Naive thymus-derived CD4-positive, alpha-beta T cell (primary cell): ENCODE measurements around the gene MLLT6. TPM values are rescaled to one million over a fixed set of nuclear protein-coding genes. Genes with fewer than 3 reads are reported as not detected.

ENCODE experiments used
- ATAC-seq: fragments of 150-1000 bp; cut with Tn5 transposase; 2 replicates; pipeline ENCODE4 v1.10.0; 2021; ENCODE audit warnings: mild to moderate bottlenecking, moderate library complexity
- CTCF ChIA-PET: fragments of 350-600 bp; sonication (Branson Sonifier 250); formaldehyde crosslinking; loops from one replicate; lab custom pipeline; 2021; ENCODE audit warnings: antibody characterized with exemption; lab: Charles Lee
- POLR2A ChIA-PET: fragments of 350-600 bp; sonication (Branson Sonifier 250); formaldehyde crosslinking; loops from one replicate; lab custom pipeline; 2021; ENCODE audit warnings: antibody characterized with exemption, inconsistent platforms; lab: Charles Lee
- DNase-seq, 9 donors: peaks; one replicate each; pipeline versions ENCODE4 v3.0.0 to v3.0.0-alpha.2; 2020 to 2022; ENCODE audit warnings: mixed read lengths in 1 of 9
- H3K27ac ChIP-seq: one replicate; pipeline ENCODE4 v1.7.0; 2013; ENCODE audit warnings: mild to moderate bottlenecking, low read depth, low read length, moderate library complexity
- H3K27me3 ChIP-seq, 2 donors: one replicate each; pipeline ENCODE4 v1.7.0; 2013; ENCODE audit warnings: low read length in 2 of 2, mild to moderate bottlenecking in 2 of 2, moderate library complexity in 2 of 2; ENCODE audit not compliant: control insufficient read depth in 2 of 2, insufficient read depth in 2 of 2
- H3K36me3 ChIP-seq, 3 experiments: 1 replicate in 2 of 3; 2 replicates in 1 of 3; pipeline ENCODE4 v1.7.0; 2013; ENCODE audit warnings: low read length in 3 of 3, mild to moderate bottlenecking in 3 of 3, moderate library complexity in 1 of 3; ENCODE audit not compliant: insufficient read depth in 3 of 3, control insufficient read depth in 2 of 3
- H3K4me1 ChIP-seq, 2 donors: one replicate each; pipeline ENCODE4 v1.7.0; 2013; ENCODE audit warnings: low read length in 2 of 2, mild to moderate bottlenecking in 2 of 2, moderate library complexity in 1 of 2; ENCODE audit not compliant: control insufficient read depth in 2 of 2, insufficient read depth in 2 of 2
- H3K4me3 ChIP-seq: 2 replicates; pipeline ENCODE4 v1.7.0; 2013; ENCODE audit warnings: mild to moderate bottlenecking, low read length
- H3K9me3 ChIP-seq, 3 experiments: 1 replicate in 2 of 3; 2 replicates in 1 of 3; pipeline ENCODE4 v1.7.0; 2013; ENCODE audit warnings: low read length in 3 of 3; ENCODE audit not compliant: control insufficient read depth in 2 of 3
- H3K27ac Mint-ChIP-seq, 9 donors: one replicate each; pipeline ENCODE4 v1.8.0; 2020 to 2022; ENCODE audit warnings: mixed read lengths in 9 of 9, mild to moderate bottlenecking in 8 of 9, moderate library complexity in 5 of 9, inconsistent platforms in 2 of 9
- H3K27me3 Mint-ChIP-seq, 5 donors: one replicate each; pipeline ENCODE4 v1.8.0; 2021 to 2022; ENCODE audit warnings: mixed read lengths in 5 of 5, mild to moderate bottlenecking in 1 of 5
- H3K36me3 Mint-ChIP-seq, 5 donors: one replicate each; pipeline ENCODE4 v1.8.0; 2020 to 2022; ENCODE audit warnings: mixed read lengths in 5 of 5, mild to moderate bottlenecking in 3 of 5, inconsistent platforms in 1 of 5
- H3K4me1 Mint-ChIP-seq, 7 donors: one replicate each; pipeline ENCODE4 v1.8.0; 2020 to 2022; ENCODE audit warnings: mixed read lengths in 7 of 7, mild to moderate bottlenecking in 3 of 7, inconsistent platforms in 1 of 7
- H3K4me3 Mint-ChIP-seq, 10 donors: one replicate each; pipeline ENCODE4 v1.8.0; 2020 to 2022; ENCODE audit warnings: mild to moderate bottlenecking in 10 of 10, mixed read lengths in 10 of 10, moderate library complexity in 6 of 10, inconsistent platforms in 2 of 10
- H3K9me3 Mint-ChIP-seq, 11 donors: one replicate each; pipeline ENCODE4 v1.8.0; 2020 to 2022; ENCODE audit warnings: mixed read lengths in 11 of 11, mild to moderate bottlenecking in 4 of 11, inconsistent platforms in 1 of 11, moderate library complexity in 1 of 11
- intact Hi-C, 2 donors: fragments of 100-400 bp; cut with micrococcal nuclease; formaldehyde crosslinking; loops; one replicate each; pipeline ENCODE4 v1.15.1; 2023
- polyA plus RNA-seq, 2 donors: library from polyadenylated mRNA; unstranded; fragments of 300-500 nt; fragmentation: Illumina TruSeq; gene quantifications; one replicate each; pipeline ENCODE4 v1.2.3, GENCODE V29; 2021
- total RNA-seq, 6 experiments: library from RNA in 5 of 6; stranded (reverse) in 5 of 6; gene quantifications; 1 replicate in 5 of 6; 2 replicates in 1 of 6; pipeline ENCODE4 v1.2.3 and lab custom pipeline; 2021 to 2026

Gene MLLT6
- total and polyA plus RNA-seq, 7 experiments from 2014 or later, result 10.2 to 533 (median 353) TPM

DNA sequence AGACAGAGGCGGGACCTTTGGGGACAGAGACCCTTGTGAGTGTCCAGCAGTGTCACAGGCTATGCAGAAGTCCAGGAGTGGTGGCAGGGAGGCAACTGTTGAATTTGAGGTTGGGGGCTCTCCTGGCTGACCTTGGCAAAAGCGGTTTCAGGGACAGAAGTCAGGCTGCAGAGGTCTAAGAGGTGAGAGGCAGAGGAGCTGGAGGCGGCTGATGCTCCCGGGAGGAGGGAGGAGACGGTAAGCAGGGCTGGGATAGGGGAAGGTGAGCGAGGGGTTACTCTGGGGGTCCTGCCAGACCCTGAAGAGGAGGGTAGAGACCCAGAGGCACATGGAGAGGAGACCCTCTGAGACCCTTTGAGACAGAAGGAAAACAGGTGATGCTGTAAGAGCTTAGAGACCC is 35.6 kb upstream of the MLLT6 start:
- no peak overlapping the region for H3K4me3 ChIP-seq
- H3K27me3 ChIP-seq, result peaks cover 0 to 12% of the 10 kb centered on the region in 2 donors
- POLR2A ChIA-PET, result no interaction called here
- DNase-seq (no peak), ATAC-seq (no peak)
- CTCF ChIA-PET, result interaction anchor here (0.6 to 6.5 kb wide), 3 partner anchors 8 to 111 kb away, joined by 3 to 55 read pairs (median 5); no protein-coding TSS in a partner anchor
- no peaks in the 10 kb centered on the region for H3K9me3 ChIP-seq
- Mint-ChIP-seq H3K4me3 (peak overlapping the region in 1 of 10 donors; percentile 18), H3K27ac (no peak overlapping the region), H3K27me3 (peaks cover 45 to 64% (median 51%) of the 10 kb centered on the region in 5 donors), H3K36me3 (peaks cover 0 to 5% (median 0%) of the 10 kb centered on the region in 5 donors), H3K9me3 (no peaks in the 10 kb centered on the region), H3K4me1 (peaks cover 0 to 17% (median 8%) of the 10 kb centered on the region in 7 donors)
- intact Hi-C loops, result no loop called here
- H3K36me3 ChIP-seq, result no peaks in the 10 kb centered on the region
- H3K27ac ChIP-seq, result no peak overlapping the region
- no peaks in the 10 kb centered on the region for H3K4me1 ChIP-seq

DNA sequence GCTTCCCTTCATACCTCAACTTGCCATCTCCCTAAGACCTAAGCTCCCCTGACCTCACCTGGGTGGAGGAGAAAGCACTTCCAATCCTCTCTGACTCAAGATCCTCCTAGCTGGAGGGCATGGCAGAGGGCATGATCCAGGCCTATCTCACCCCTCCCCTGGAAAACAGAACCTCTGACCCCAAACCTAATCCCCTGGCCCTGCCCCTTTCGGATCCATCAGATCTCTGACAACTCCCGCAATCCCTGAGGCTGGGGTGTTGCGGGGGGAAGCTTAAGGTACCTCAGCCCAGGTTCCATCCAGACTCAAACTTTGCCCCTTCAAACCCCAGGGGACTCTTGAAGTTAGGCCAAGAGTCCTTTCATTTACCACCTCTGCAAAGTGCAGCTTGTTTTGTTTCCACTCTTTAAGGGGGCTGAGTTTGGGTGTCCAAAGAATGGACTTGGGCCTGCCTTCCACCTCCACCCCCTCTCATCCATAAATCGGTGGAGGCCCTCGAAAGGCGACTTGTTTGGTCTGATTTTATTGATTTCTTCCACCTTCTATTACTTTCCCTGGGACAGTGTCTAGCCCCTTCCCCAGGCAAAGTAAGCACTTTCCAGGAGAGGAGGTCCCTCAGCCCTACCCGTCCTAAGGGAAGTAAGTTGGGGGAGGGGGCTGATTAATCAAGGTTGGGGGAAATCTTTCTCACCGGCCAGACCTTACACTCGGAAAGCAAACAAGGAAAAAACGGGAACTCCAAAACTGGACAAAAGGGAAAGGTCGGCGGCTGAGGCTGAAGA is 32.9 kb upstream of the MLLT6 start:
- H3K4me1 Mint-ChIP-seq, result peaks cover 8 to 33% (median 23%) of the 10 kb centered on the region in 7 donors
- H3K36me3 Mint-ChIP-seq, result peaks cover 0 to 5% (median 0%) of the 10 kb centered on the region in 5 donors
- peak overlapping the region in 7 of 10 donors; percentile 25 to 74 (median 42) for H3K4me3 Mint-ChIP-seq
- no peak for ATAC-seq
- no peak for DNase-seq
- H3K9me3 Mint-ChIP-seq, result peaks cover 0 to 1% (median 0%) of the 10 kb centered on the region in 11 donors
- CTCF ChIA-PET, result interaction anchor here (0.9 kb wide), 1 partner anchor 62 kb away, joined by 3 read pairs; no protein-coding TSS in a partner anchor
- Histone ChIP-seq H3K27ac (no peak overlapping the region), H3K9me3 (no peaks in the 10 kb centered on the region), H3K27me3 (peaks cover 0 to 12% of the 10 kb centered on the region in 2 donors), H3K36me3 (no peaks in the 10 kb centered on the region), H3K4me3 (no peak overlapping the region), H3K4me1 (peaks cover 5% of the 10 kb centered on the region in 2 donors)
- H3K27ac Mint-ChIP-seq, result peak overlapping the region in 1 of 9 donors; percentile 32
- POLR2A ChIA-PET, result interaction anchor here (1.2 to 1.5 kb wide), 2 partner anchors 56 to 63 kb away, joined by 3 to 4 read pairs; no protein-coding TSS in a partner anchor
- H3K27me3 Mint-ChIP-seq, result peaks cover 40 to 63% (median 51%) of the 10 kb centered on the region in 5 donors
- intact Hi-C loops, result loop anchor here in 1 of 2 donors (10.0 kb wide), 1 partner anchor 483 kb away; the partner anchor contains the start of gene PLXDC1

DNA sequence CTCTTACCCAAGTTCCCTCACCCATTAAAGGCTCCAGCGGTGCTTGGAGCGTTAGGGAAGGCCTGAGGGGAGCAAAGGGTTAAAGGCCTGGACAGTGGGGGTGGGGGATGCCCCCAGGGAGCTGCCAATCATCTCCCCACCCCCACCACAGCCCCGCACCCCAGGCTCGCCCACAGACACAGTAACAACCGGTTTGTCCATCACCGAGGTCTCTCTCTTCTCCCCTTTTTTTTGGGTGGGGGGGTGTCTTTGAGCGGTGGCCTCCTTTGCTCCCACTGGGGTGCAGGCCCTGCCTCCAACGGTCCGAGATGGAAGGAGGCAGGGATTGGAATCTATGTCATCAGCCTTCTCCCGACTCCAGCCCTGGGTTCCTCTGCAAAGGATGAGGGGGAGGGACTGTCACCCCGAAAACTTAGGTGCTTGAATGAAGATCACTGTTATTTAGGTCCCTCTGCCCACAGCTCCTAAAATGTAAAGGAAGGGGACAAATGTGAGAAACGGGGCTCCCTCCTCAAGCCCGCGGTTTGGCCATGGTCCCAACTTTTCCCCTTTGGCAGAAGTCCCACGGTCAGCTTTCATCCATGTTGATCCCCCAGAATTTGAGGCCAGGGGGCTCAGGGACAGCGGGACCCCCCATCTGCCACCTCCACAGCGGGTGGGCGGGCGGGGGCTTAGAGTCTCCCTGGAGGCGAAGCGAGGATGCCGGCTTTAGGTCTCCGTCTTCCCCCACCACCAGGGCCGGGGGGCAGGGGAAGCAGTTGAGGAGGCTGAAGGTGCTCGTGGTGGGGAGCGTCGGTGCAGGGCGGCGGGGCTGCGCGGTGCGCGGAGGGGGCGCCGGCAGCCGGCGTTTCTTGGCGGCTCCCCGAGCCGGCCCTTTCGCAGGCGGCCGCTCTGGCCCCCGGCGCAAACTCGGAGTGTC is 32.0 kb upstream of the MLLT6 start:
- CTCF ChIA-PET, result no interaction called here
- H3K4me1 ChIP-seq, result peaks cover 5 to 7% of the 10 kb centered on the region in 2 donors
- Mint-ChIP-seq H3K36me3 (peaks cover 0 to 5% (median 0%) of the 10 kb centered on the region in 5 donors), H3K27me3 (peaks cover 38 to 57% (median 42%) of the 10 kb centered on the region in 5 donors), H3K27ac (no peak overlapping the region), H3K9me3 (peaks cover 0 to 1% (median 0%) of the 10 kb centered on the region in 11 donors), H3K4me3 (peak overlapping the region; percentile 27 to 75 (median 53)), H3K4me1 (peaks cover 8 to 30% (median 23%) of the 10 kb centered on the region in 7 donors)
- H3K27ac ChIP-seq, result no peak overlapping the region
- H3K27me3 ChIP-seq, result peaks cover 0 to 12% of the 10 kb centered on the region in 2 donors
- POLR2A ChIA-PET, result interaction anchor here (1.2 to 1.5 kb wide), 2 partner anchors 62 to 181 kb away, joined by 3 read pairs; partner anchors contain the start of gene RPL23
- intact Hi-C loops, result loop anchor here in 1 of 2 donors (10.0 kb wide), 1 partner anchor 482 kb away; the partner anchor contains the start of gene PLXDC1
- ATAC-seq (no peak), DNase-seq (peak in 1 of 9 donors; percentile 17)
- no peak overlapping the region for H3K4me3 ChIP-seq
- no peaks in the 10 kb centered on the region for H3K36me3 ChIP-seq
- no peaks in the 10 kb centered on the region for H3K9me3 ChIP-seq

DNA sequence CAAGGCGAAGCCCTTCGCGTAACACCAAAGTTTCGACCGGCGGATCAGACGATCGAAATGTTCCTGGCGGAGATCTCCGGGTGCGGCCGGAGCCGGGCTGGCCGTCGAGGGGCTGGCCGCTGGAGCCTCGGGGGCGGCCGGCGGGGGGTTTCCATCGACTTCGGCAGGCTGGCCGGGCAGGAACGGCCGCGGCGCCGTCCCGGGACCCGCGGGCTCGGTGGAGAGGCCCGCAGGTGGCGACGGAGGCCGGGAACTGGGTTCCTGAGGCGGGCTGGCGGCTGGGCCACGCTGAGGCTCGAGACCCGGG is 31.4 kb upstream of the MLLT6 start:
- POLR2A ChIA-PET, result interaction anchor here (1.2 to 1.8 kb wide), 3 partner anchors 54 to 180 kb away, joined by 3 to 5 read pairs (median 4); partner anchors contain the start of gene RPL23

DNA sequence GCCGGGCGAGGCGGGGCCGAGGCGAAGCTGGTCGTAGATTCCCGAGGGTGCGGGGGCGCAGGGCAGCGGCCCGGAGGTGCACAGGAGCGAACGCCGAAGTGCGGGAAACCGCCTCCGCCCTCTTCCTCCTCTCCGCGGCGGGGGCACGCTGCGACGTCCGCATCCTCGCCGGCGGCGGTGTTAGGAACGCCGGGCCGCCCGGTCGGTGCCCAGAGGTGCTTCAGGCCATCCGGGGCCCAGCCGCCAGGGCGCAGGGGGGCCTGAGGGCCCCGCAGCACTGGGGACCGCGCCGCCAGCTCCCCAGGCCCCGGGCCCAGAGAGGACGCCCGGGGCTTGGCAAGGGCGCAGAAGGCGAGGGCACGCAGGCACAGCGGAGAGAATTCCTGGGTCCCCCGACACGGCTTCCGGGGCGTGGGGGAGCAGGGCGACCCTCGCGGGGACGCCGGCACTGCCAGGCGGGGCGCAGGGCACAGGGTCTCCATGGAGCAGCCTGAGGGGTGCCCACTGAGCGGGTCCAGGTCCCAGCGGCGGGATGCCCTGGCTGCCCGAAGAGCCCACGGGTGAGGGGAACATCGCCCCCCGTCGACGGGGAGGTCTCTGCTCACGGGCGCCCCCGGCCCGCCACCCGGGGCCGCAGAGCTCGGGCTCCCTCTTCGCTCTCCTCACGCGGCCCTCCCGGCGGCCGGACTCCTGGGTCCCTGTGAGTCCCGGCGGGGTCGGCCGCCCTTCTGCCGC is 30.9 kb upstream of the MLLT6 start:
- DNase-seq (peak in 8 of 9 donors; percentile 10 to 65 (median 30)), ATAC-seq (peak; percentile 6)
- Mint-ChIP-seq H3K27ac (no peak overlapping the region), H3K36me3 (peaks cover 0 to 5% (median 0%) of the 10 kb centered on the region in 5 donors), H3K4me3 (peak overlapping the region in 7 of 10 donors; percentile 13 to 80 (median 41)), H3K4me1 (peaks cover 8 to 30% (median 23%) of the 10 kb centered on the region in 7 donors), H3K9me3 (peaks cover 0 to 1% (median 0%) of the 10 kb centered on the region in 11 donors), H3K27me3 (peaks cover 27 to 45% (median 31%) of the 10 kb centered on the region in 5 donors)
- Histone ChIP-seq H3K36me3 (no peaks in the 10 kb centered on the region), H3K9me3 (no peaks in the 10 kb centered on the region), H3K27me3 (peaks cover 0 to 12% of the 10 kb centered on the region in 2 donors), H3K4me1 (peaks cover 5 to 7% of the 10 kb centered on the region in 2 donors), H3K4me3 (peak overlapping the region; percentile 43), H3K27ac (peak overlapping the region; percentile 54)
- POLR2A ChIA-PET, result interaction anchor here (1.2 to 1.9 kb wide), 4 partner anchors 25 to 180 kb away, joined by 3 to 5 read pairs (median 4); partner anchors contain the start of gene RPL23
- CTCF ChIA-PET, result interaction anchor here (0.7 to 1.5 kb wide), 2 partner anchors 75 to 116 kb away, joined by 3 read pairs; no protein-coding TSS in a partner anchor
- intact Hi-C loops, result loop anchor here (2.0 to 10.0 kb wide), 2 partner anchors 115 to 481 kb away; partner anchors contain the start of gene PLXDC1 (in 1 of the 2)

More for the DNA sequence above, 31.4 kb upstream of the MLLT6 start:
- H3K9me3 Mint-ChIP-seq, result peaks cover 0 to 1% (median 0%) of the 10 kb centered on the region in 11 donors
- ATAC-seq (no peak), DNase-seq (peak in 1 of 9 donors; percentile 19)
- intact Hi-C loops, result loop anchor here (2.0 to 10.0 kb wide), 2 partner anchors 115 to 481 kb away; partner anchors contain the start of gene PLXDC1 (in 1 of the 2)
- H3K4me3 Mint-ChIP-seq, result peak overlapping the region in 4 of 10 donors; percentile 13 to 74 (median 32)
- CTCF ChIA-PET, result no interaction called here
- Histone ChIP-seq H3K4me1 (peaks cover 5 to 7% of the 10 kb centered on the region in 2 donors), H3K36me3 (no peaks in the 10 kb centered on the region), H3K4me3 (peak overlapping the region; percentile 43), H3K27ac (no peak overlapping the region), H3K9me3 (no peaks in the 10 kb centered on the region), H3K27me3 (peaks cover 0 to 12% of the 10 kb centered on the region in 2 donors)
- H3K4me1 Mint-ChIP-seq, result peaks cover 8 to 30% (median 23%) of the 10 kb centered on the region in 7 donors
- no peak overlapping the region for H3K27ac Mint-ChIP-seq
- H3K27me3 Mint-ChIP-seq, result peaks cover 33 to 51% (median 36%) of the 10 kb centered on the region in 5 donors
- peaks cover 0 to 5% (median 0%) of the 10 kb centered on the region in 5 donors for H3K36me3 Mint-ChIP-seq
